ENCODE results near the gene ELK3. TPM values are rescaled to one million over a fixed set of nuclear protein-coding genes. Genes with fewer than 3 reads are reported as not detected.

Gene ELK3
- polyA plus RNA-seq, 2 of the 4 experiments (the other 2 are of a cell fraction), result 33.1 to 38.6 TPM

DNA sequence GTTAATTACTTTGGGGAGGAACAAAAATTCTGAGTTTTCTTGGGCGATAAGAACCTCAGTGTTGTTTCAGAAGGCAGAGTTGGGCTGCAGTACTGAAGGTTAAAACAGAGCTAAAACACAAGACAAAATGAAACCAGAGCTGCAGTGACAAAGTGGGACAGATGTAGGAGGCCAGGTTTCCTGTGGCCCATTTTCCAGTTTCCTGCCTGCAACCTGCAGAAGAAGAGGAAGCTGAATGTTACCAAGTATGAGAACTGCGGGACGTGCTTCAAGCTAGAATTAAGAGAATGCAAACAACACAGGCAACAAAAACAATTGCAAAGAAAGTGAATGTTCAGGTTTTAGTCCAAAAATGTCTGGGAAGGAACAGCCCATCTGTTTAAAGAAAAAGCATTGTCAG is 17.8 kb downstream of the ELK3 start:
- Histone ChIP-seq H3K4me1 (peaks cover 38% of the 10 kb centered on the region), H3K4me3 (no peak overlapping the region), H3K4me2 (no peak overlapping the region), H3K27ac (0 out of 6 replicates have a peak overlapping the region, but pooled peaks of 1 of the 2 experiments have one; percentile 26), H3K9me3 (no peaks in the 10 kb centered on the region)
- ChIA-PET POLR2A (no interaction called here), CTCF (interaction anchor here (0.8 to 12.5 kb wide), 7 partner anchors 12 to 305 kb away, joined by 3 to 194 read pairs (median 5); partner anchors contain the start of gene CDK17)
- DNase-seq (ENCODE audit: low read depth in 1 of 2, low spot score in 1 of 2) (no peak), FAIRE-seq (no peak), ATAC-seq (no peak)
- 91% methylated on average over 3 of the region's 3 CpGs for WGBS (ENCODE audit: missing lambda C conversion rate)
- TF ChIP-seq MAFK (IDR thresholded peaks at IDR 0.05; ENCODE audit: partially characterized antibody) (peak; percentile 34), CEBPB (IDR thresholded peaks at IDR 0.05) (no peak)

- ATAC-seq, result no peak
- Histone ChIP-seq H3K4me1 (peaks cover 45% of the 10 kb centered on the region), H3K4me2 (no peak overlapping the region), H3K9me3 (no peaks in the 10 kb centered on the region), H3K4me3 (no peak overlapping the region), H3K27ac (0 out of 6 replicates have a peak overlapping the region, but pooled peaks of 1 of the 2 experiments have one; percentile 26)
- WGBS (ENCODE audit: missing lambda C conversion rate), result 88% methylated on average over 10 of the region's 10 CpGs
- POLR2A ChIA-PET, result no interaction called here
- FAIRE-seq, result no peak
- CTCF ChIA-PET, result interaction anchor here (0.8 to 12.5 kb wide), 8 partner anchors 13 to 304 kb away, joined by 3 to 194 read pairs (median 4); partner anchors contain the start of gene CDK17
- DNase-seq (ENCODE audit: low read depth in 1 of 2, low spot score in 1 of 2), result no peak
- TF ChIP-seq NPAS2 (CRISPR knock-in tag; IDR thresholded peaks at IDR 0.05; ENCODE audit: borderline replicate concordance) (no peak), KDM1A (IDR thresholded peaks at IDR 0.05; ENCODE audit: low read depth) (no peak), FOXS1 (CRISPR knock-in tag; IDR thresholded peaks at IDR 0.05) (no peak), ZNF302 (CRISPR knock-in tag; IDR thresholded peaks at IDR 0.05) (no peak), ESRRA (IDR thresholded peaks at IDR 0.05; ENCODE audit: borderline replicate concordance, low read length) (no peak), HDAC2 (IDR thresholded peaks at IDR 0.05) (no peak), MAFK (IDR thresholded peaks at IDR 0.05; ENCODE audit: partially characterized antibody) (no peak), EHMT2 (IDR thresholded peaks at IDR 0.05; ENCODE audit: low read depth) (no peak), NFE2L2 (conservative IDR thresholded peaks at IDR 0.05; ENCODE audit: low read length) (no peak), USF2 (IDR thresholded peaks at IDR 0.05) (no peak), MAX (IDR thresholded peaks at IDR 0.05) (no peak), POLR2A (IDR thresholded peaks at IDR 0.05; ENCODE audit: low read length) (no peak), RARB (CRISPR knock-in tag; IDR thresholded peaks at IDR 0.05) (no peak), CHD2 (IDR thresholded peaks at IDR 0.05; ENCODE audit: low read length, partially characterized antibody) (no peak)
- TF ChIP-seq, protein P1, sequence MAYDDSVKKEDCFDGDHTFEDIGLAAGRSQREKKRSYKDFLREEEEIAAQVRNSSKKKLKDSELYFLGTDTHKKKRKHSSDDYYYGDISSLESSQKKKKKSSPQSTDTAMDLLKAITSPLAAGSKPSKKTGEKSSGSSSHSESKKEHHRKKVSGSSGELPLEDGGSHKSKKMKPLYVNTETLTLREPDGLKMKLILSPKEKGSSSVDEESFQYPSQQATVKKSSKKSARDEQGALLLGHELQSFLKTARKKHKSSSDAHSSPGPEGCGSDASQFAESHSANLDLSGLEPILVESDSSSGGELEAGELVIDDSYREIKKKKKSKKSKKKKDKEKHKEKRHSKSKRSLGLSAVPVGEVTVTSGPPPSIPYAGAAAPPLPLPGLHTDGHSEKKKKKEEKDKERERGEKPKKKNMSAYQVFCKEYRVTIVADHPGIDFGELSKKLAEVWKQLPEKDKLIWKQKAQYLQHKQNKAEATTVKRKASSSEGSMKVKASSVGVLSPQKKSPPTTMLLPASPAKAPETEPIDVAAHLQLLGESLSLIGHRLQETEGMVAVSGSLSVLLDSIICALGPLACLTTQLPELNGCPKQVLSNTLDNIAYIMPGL (CRISPR knock-in tag; IDR thresholded peaks at IDR 0.05; ENCODE audit: borderline replicate concordance), result no peak
- TF ChIP-seq, protein P2, sequence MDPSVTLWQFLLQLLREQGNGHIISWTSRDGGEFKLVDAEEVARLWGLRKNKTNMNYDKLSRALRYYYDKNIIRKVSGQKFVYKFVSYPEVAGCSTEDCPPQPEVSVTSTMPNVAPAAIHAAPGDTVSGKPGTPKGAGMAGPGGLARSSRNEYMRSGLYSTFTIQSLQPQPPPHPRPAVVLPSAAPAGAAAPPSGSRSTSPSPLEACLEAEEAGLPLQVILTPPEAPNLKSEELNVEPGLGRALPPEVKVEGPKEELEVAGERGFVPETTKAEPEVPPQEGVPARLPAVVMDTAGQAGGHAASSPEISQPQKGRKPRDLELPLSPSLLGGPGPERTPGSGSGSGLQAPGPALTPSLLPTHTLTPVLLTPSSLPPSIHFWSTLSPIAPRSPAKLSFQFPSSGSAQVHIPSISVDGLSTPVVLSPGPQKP (IDR thresholded peaks at IDR 0.05; ENCODE audit: low read depth, low read length), result no peak
- TF ChIP-seq, protein P3, sequence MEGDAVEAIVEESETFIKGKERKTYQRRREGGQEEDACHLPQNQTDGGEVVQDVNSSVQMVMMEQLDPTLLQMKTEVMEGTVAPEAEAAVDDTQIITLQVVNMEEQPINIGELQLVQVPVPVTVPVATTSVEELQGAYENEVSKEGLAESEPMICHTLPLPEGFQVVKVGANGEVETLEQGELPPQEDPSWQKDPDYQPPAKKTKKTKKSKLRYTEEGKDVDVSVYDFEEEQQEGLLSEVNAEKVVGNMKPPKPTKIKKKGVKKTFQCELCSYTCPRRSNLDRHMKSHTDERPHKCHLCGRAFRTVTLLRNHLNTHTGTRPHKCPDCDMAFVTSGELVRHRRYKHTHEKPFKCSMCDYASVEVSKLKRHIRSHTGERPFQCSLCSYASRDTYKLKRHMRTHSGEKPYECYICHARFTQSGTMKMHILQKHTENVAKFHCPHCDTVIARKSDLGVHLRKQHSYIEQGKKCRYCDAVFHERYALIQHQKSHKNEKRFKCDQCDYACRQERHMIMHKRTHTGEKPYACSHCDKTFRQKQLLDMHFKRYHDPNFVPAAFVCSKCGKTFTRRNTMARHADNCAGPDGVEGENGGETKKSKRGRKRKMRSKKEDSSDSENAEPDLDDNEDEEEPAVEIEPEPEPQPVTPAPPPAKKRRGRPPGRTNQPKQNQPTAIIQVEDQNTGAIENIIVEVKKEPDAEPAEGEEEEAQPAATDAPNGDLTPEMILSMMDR (IDR thresholded peaks at IDR 0.05), result no peak
These were observed 18.5 kb downstream of the ELK3 start for GRCh38 chr12:96212456-96213375.

Measured in A549 (cell line).